ENCODE measurements around the gene MRM3.
"Not testable (repeated sequence)": the region's sequence is repeated elsewhere in the genome, so short reads cannot be mapped to it uniquely, and the experiment has no call there.

Gene MRM3, protein sequence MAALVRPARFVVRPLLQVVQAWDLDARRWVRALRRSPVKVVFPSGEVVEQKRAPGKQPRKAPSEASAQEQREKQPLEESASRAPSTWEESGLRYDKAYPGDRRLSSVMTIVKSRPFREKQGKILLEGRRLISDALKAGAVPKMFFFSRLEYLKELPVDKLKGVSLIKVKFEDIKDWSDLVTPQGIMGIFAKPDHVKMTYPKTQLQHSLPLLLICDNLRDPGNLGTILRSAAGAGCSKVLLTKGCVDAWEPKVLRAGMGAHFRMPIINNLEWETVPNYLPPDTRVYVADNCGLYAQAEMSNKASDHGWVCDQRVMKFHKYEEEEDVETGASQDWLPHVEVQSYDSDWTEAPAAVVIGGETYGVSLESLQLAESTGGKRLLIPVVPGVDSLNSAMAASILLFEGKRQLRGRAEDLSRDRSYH

DNA sequence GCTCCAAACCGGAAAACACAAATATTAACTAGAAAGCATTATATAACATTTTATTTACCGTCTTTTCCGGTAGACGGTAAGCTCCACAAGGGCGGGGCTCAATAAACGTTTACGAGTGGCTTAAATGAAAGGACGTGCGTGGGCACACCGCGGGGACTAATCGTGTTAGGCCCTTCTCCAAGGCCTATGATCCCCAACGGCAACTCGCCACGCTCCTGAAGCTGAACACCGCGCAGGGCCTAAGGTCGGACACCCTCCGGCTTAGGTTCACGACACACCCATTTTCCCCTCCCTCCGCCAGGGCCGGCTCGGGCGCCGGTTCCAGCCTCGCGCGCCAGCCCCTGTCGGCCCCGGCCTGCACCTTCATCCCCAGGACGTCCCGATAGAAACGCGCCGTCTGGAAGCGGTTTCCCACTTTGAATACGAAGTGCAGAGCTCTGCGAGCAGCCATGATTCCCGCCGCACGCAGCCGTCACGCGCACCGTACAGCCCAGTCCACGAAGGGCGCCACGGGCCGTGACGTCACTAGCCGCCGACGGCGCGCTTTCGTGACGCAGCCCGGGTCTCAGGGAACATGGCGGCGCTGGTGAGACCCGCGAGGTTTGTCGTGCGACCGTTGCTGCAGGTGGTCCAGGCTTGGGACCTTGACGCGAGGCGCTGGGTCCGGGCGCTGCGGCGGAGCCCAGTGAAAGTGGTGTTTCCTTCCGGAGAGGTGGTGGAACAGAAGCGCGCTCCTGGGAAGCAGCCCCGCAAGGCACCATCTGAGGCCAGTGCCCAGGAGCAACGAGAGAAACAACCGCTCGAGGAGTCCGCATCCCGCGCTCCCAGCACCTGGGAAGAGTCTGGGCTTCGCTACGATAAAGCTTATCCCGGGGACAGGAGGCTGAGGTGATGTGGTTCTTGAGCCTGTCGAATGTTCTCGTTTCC is at the start of gene MRM3, which contains the start of gene GLOD4:
Gene MRM3, plus strand, starts transcription at position 549 of the 927 bp plus-strand sequence. Its CDS starts 26 bp downstream, at position 575.
Gene GLOD4, minus strand, starts transcription at position 476 of the 927 bp plus-strand sequence. Its CDS starts 25 bp downstream, at position 451.
- DNase-seq (ENCODE audit: low read depth in 3 of 3) = peak; percentile 88 to 92 (median 91)

DNA sequence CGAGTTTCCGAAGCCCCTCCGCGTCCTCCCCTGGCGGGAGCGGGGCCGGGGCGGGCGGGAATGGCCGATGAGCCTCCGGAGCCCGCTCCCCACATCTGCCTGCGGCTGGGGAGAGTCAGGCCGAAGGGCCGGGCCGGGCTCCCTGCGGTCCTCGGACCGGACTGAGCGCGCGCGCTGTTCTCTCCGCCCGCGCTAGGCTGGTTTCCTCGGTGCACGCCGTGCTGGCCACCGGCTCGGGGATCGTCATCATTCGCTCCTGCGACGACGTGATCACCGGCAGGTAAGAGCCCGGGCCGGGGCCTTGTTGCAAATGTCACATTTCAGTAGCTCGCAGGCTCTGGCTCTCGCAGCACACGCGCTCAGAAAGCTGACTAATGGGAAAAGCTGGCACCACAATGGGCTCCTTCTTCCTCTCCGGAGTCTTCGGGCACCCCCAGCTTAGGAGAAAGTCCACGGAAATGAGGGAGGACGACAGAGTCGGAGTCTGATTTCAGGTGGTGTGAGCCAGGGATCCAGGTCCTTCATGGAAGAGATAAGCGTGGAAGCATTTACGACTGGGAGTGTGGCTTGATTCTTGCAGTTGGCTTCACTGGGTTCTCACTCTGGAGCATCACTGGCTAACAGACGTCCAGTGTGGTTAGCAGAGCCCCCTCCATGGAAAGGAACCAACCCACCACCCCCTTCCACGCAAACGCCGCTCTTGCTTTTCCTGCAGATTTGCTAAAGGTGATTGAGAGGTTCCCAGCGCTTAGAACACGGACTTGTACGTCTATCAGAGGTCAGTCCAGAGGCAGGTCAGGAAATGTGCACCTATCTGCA is 49.0 kb upstream of the MRM3 start:
- DNase-seq (ENCODE audit: low read depth in 3 of 3) = peak in 1 of 3 experiments; percentile 9

DNA sequence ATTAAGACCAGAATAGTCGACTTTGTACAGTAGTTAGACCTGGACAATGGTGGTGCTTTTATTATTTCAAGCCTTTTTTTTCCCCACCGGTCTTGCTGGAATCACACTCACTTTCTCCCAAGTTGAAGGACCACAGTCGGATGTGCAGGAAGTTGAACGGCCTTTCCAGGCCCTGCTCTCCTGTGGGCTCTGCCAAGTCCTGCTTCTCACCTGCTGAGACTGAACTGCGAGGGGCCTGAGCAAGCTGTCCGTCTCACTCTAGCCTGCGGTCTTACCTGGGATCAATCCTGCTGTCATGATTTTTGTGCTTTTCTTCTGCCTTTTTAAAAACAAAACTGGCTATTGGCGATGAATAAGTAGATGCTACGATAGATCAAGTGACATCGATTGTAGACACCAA is 48.4 kb upstream of the MRM3 start:
- DNase-seq (ENCODE audit: low read depth in 3 of 3) = no peak

DNA sequence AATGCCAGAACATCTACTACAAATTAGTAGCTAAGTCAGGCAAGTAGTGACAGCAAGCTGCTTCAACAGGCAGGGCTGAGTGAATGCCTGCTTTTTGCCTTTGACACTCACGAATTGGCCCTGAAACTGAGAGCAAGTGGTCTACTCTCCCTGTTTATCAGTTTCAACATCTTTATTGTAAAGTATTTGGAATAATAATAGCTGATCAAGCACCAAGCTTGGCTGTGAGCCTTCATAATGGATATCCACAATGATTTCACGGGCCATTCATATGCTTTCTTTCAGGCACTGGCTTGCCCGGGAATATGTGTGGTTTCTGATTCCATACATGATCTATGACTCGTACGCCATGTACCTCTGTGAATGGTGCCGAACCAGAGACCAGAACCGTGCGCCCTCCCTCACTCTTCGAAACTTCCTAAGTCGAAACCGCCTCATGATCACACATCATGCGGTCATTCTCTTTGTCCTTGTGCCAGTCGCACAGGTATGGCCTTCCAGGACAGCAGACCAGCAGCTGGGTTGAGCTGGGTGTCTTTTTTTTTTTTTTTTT is 44.5 kb upstream of the MRM3 start:
- no peak for DNase-seq (ENCODE audit: low read depth in 3 of 3)

DNA sequence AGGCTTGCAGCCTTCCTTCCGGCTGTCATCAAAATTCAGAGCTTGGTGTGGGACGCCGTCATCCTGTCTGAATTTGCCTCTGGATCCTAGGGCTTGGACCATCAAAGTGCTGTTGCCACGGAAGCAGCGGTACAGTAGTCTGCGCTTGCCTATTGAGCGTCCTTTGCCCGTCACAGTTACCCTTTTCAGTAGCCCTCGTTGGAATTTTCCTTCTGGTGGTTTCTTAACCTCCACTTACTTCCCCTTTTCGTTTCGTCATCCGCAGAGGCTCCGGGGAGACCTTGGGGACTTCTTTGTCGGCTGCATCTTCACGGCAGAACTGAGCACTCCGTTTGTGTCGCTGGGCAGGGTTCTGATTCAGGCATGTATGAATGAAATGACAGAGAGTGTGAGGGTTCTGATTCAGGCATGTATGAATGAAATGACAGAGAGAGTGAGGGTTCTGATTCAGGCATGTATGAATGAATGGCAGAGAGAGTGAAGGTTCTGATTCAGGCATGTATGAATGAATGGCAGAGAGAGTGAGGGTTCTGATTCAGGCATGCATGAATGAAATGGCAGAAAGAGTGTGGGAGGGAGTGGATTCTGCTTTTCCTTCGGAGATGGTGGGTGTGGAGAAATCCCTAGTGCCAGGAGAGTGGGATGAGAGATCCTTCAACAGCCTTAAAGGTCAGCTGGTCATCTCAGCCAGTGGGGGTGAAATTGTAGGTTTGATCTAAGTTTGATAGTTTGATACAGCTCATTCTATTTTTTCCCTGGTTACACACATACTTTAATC is 41.7 kb upstream of the MRM3 start:
- DNase-seq (ENCODE audit: low read depth in 3 of 3) = no peak

DNA sequence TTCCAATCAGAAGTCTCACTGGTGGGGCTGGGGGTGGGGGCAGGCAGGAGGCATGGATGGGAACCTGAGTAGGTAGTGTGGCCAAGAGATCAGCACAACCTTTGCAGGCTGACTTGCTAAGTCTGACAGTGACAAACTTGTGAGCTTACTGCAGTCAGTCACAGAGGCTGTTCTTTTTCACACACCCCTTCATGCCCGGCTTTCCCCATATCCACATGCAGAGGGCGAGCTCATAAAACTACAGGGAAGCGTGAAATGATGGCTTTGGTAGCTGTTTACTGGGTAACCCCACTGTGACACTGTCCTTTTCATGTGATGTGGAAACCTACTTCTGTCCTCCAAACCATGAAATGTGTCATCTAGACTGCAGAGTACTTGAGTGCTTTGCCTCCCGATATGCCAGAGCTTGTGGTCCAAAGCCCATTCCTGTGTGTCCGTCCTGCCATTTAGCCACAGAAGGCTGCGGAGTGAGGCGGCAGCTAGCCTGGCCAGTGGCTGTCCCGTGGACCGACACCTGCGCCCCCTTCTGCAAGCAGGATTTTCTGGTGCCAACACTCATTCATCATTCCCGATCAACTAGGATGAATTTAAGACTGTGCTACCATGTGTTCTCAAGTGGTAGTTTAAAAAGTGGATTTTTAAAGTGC is 39.9 kb upstream of the MRM3 start:
- no peak for DNase-seq (ENCODE audit: low read depth in 3 of 3)

DNA sequence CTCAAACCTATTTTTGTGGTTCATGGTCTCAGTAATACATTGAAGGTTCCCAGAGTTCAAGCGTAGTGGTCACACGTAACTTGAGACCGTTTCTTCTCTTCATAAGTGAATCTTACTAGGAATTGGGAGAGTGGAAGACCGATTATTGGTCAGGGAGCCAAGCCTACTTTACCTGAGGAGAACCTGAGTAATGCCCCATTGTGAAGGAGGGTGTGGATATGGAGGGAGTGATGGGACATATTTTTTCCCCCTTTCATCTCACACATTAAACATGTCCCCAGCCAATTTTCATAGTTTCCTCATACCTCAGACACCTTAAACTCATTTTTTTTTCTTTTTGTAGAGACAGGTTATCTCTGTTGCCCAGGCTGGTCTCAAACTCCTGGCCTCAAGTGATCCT is 39.0 kb upstream of the MRM3 start:
- no peak for DNase-seq (ENCODE audit: low read depth in 3 of 3)

DNA sequence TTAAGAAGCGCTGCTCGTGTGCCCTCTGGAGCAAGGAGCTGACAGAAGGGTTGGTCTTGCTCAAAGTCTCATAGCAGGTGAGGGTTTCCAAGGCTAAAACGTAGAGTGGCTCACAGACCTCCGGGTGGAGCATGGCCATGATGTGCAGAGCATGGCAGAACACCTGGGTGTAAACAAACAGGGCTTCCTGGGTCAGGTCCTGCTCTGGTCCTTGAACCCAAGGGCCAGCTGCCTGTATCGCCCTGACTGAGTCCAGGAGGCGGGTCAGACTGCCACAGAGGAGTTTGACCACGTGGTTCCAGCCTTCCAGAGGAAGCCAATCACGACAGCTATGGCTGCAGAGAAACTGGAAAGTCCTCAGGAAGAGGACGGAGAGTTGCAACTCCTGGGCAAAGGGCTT is 37.2 kb upstream of the MRM3 start:
- no peak for DNase-seq (ENCODE audit: low read depth in 3 of 3)

DNA sequence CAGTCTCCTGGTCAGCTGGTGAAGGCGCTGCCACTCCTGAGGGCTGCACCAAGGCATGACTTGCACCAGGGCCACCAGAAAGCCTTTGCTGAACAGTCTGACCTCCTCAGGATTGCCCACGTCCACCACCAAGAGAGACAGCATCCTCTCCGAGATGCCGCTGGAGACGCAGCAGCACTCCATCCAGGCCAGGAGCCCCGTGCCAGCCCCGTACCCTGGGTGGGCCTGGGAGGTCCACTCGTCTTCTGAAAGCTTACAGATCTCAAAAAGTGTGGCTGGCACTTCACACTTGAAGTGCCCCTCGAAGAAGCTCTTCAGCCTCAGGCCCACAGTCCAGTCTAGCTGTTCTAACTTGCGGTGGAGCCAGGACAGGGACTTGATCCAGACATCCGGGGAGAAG is 36.7 kb upstream of the MRM3 start:
- DNase-seq (ENCODE audit: low read depth in 3 of 3) = no peak

DNA sequence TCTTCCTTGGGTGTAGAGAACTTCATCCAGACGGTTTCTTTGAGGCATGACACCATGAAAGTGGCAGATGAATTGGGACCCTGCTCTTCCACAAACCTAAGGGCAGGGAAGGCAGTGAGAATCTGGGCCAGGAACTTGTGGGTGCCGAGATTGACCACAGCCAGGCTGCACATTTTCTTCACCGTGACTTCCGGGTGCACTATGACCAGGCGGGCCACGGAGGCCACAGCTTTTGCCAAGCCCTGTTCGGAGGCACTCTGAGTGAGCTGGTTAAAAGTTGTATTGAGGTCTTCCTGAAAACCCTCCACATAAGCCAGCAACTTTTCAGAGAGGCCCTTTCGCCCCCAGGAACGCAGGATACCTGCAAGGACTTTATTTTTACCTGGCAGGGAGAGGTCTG is 36.0 kb upstream of the MRM3 start:
- DNase-seq (ENCODE audit: low read depth in 3 of 3) = no peak

DNA sequence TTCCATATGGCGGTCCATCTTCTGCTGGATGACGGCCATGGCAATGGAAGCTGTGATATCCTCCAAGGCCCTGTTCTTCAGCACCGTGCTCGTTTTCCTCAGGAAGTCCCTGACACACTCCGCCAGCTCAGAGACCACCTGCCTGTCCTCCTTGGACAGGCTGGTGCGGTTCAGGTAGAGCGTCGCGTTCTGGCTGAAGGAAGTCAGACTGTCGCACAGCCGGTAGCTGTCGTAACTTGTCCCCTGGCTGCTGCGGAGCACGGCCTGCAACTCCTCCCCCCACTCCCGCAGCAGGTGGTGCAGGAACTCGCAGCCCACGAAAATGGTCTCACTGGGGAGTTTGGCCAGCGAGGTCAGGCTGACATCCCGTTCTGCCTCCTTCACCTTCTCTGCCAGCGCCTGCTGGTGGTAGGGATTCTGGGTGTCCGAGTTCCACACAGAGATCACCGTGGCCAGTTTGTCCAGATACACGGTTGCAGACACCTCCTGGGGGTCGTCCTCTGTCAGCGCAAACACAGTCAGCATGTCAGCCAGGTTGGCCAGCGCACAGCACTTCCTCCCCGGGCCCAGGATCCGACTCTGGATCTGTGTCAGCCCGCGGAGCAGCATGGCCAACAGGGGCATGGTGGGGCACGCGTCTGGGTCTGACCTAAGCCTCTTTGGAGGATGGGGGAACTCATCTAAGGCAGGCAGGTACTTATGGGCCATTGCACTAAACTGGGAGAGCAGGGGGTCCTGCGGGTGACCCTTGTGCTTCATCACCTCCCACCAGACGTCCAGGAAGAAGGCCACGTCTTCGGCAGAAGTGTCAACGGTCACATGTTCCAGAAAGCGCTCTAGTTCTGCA is 35.1 kb upstream of the MRM3 start:
- no peak for DNase-seq (ENCODE audit: low read depth in 3 of 3)

DNA sequence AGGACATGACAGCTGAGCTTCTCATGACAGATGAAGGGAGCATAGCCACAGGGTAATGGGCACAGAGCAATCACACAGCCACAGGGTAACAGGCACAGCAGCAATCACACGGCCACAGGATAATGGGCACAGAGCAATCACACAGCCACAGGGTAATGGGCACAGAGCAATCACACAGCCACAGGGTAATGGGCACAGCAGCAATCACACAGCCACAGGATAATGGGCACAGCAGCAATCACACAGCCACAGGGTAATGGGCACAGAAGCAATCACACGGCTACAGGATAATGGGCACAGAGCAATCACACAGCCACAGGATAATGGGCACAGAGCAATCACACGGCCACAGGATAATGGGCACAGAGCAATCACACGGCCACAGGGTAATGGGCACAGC is 33.5 kb upstream of the MRM3 start:
- DNase-seq (ENCODE audit: low read depth in 3 of 3) = not testable (repeated sequence)

DNA sequence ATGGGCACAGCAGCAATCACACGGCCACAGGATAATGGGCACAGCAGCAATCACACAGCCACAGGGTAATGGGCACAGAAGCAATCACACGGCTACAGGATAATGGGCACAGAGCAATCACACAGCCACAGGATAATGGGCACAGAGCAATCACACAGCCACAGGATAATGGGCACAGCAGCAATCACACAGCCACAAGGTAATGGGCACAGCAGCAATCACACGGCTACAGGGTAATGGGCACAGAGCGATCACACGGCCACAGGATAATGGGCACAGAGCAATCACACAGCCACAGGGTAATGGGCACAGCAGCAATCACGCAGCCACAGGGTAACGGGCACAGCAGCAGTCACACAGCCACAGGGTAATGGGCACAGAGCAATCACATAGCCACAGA is 32.8 kb upstream of the MRM3 start:
- DNase-seq (ENCODE audit: low read depth in 3 of 3) = not testable (repeated sequence)

DNA sequence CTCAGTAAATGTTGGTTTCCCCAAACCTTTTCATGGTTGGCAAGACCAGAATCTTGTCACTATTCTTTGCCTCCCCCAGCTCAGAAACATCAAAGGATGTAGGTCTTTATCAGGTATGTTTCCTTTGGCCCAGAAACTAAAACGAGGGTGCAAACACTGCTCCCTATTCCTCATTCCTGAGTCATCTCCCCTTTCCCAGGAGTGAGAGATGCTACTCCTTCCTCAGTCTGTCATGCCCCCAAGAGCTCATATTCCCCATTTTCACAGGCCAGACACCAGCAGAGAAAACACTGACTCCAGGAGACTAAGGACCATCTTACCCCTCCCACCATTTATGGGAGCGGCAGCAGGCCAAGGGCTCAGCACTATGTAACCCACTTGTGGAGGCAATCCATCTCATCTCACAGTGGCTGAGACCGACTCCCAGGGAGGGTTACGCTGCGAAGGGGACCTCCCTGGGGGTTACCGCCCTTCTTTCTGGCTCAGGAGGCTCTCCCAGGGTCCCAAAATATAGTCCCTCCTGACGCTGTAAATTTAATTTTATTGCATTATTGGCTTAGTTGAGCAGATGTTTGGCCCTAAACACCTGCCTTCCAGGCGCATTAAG is 31.6 kb upstream of the MRM3 start:
- DNase-seq (ENCODE audit: low read depth in 3 of 3) = no peak

DNA sequence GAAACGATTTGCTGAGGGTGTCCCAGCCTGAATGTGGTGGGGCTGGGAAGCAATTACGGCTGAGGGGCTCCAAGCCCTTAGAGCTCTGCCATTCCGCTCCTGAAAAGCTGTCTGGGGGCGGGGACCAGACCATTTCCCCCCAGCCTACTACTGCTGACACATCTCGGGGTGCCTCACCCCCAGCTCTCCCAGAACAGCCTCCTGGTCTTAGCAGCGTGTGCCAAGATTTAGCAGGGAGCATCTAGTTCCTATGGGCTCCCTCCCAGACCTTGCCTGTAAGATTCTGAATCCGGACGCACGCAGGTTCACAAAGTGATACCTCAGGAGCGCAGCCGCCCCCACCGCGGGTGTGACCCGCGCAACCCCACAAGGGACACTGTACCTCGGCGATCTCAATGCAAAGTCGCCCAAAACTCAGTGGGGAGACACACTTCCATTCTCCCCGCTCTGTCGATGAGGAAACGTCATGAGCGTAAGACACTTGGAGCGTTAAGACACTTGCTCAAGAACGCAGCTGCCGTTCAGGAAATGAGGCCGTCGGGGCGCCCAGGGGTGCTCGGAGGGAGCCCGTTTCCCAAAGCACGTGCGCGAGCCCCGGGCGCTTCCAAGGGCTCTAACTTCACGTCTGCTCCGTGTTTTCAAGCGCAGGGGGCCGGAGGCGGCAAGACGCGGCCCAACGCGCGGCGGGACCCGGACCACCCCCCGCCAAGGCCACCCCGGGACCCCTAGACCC is 30.7 kb upstream of the MRM3 start:
- DNase-seq (ENCODE audit: low read depth in 3 of 3) = peak; percentile 26 to 38 (median 34)

DNA sequence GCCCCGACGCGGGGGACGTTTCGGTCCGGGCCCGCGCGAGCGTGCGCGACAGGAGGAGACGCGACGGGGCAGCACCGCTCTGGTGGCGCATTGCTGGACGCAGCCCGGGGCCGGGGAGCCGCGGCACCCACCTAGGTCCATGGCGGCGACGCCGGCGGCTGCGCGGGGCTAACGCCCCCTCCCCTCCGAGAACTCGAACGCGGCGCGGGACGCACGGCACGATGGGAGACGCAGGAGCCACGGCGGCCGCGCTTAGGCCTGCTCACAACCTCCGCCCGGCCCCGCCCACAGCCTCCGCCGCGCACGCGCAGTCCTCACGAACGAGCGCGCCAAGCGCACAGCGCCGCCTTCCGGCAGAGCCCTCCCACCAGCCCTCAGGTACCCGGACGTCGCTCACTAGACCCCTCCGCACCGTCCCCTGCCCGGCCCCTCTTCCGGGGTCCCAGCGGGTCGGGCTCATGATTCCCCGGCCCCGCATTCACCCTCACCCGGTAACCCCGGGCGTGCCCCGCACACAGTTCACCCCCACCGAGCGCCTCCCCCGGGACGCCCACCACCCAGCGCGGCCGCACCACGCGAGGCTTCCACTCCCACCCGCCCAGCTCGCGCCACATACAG is 30.0 kb upstream of the MRM3 start, which contains the start of gene GEMIN4:
Gene GEMIN4, minus strand, starts transcription at position 263 of the 618 bp plus-strand sequence. Its CDS starts 122 bp downstream, at position 141.
- DNase-seq (ENCODE audit: low read depth in 3 of 3) = peak; percentile 96 to 100 (median 97)

DNA sequence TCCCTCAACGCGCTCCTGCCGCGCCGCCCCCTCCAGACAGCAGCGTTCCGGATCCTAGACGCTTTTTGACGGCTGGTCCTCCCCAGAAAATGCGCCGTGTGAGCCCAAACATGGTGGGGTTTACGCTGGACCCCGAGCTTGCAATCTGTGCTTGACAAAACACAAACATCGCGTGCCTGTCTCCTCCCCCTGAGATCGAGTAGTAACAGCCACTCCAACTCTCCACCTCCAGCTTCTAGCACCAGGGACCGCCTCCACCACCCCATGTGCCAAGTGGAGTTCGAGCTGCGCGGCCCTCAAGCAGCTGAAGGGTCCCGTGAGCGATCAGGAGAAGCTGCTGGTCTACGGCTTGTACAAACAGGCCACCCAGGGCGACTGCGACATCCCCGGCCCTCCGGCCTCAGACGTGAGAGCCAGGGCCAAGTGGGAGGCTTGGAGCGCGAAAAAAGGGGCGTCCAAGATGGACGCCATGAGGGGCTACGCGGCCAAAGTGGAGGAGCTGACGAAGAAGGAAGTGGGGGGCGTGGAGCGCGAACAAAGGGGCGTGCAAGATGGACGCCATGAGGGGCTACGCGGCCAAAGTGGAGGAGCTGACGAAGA is 29.4 kb upstream of the MRM3 start:
- DNase-seq (ENCODE audit: low read depth in 3 of 3) = no peak

Data from stimulated activated CD4-positive, alpha-beta T cell treated with anti-CD3 and anti-CD28 coated beads, TNF-alpha, amount 100 ng/mL, for 4 hours (primary cell).